Keratinocyte (primary cell): Measurements from ENCODE around the gene DELE1. TPM values are rescaled to one million over a fixed set of nuclear protein-coding genes. Genes with fewer than 3 reads are reported as not detected.

Experiments used
- DNase-seq: peaks from one replicate; pipeline ENCODE4 v3.0.0-alpha.2; 2011; ENCODE audit warnings: low read depth, missing footprints, low spot score
- FAIRE-seq: peaks from 2 replicates; lab custom pipeline; 2011; peaks lifted over from hg19 to GRCh38; lab: Jason Lieb, UNC
- H2AFZ ChIP-seq: 2 replicates; pipeline ENCODE4 v1.6.0; 2012; ENCODE audit warnings: low read length, control low read depth, inconsistent platforms; ENCODE audit not compliant: control insufficient read depth
- H3K27ac ChIP-seq: 2 replicates; pipeline ENCODE4 v1.5.1; 2011; ENCODE audit warnings: low read length; ENCODE audit not compliant: control insufficient read depth, insufficient read depth
- H3K27me3 ChIP-seq: 3 replicates; pipeline ENCODE4 v1.6.0; 2011; ENCODE audit warnings: low read length; ENCODE audit not compliant: control insufficient read depth, insufficient read depth; ENCODE audit errors: extremely low read depth
- H3K36me3 ChIP-seq, 2 experiments: 2 replicates in 1 of 2; 3 replicates in 1 of 2; pipeline ENCODE4 v1.5.1; 2011; ENCODE audit warnings: low read length in 2 of 2, mild to moderate bottlenecking in 1 of 2; ENCODE audit not compliant: control insufficient read depth in 2 of 2, insufficient read depth in 2 of 2; ENCODE audit errors: extremely low read depth in 1 of 2
- H3K4me1 ChIP-seq: 3 replicates; pipeline ENCODE4 v1.5.1; 2011; ENCODE audit warnings: low read length; ENCODE audit not compliant: control insufficient read depth, insufficient read depth; ENCODE audit errors: extremely low read depth
- H3K4me2 ChIP-seq: 3 replicates; pipeline ENCODE4 v1.6.0; 2011; ENCODE audit warnings: low read depth, low read length; ENCODE audit not compliant: control insufficient read depth, insufficient read depth; ENCODE audit errors: extremely low read depth
- H3K4me3 ChIP-seq, 3 experiments: fragments of 200-600 bp in 1 of 3; sonication (generic) in 1 of 3; 2 replicates in 2 of 3; 3 replicates in 1 of 3; pipeline ENCODE4 v1.5.1; 2011 to 2016; ENCODE audit warnings: low read length in 3 of 3, mild to moderate bottlenecking in 3 of 3, control low read depth in 2 of 3, inconsistent platforms in 1 of 3, low read depth in 1 of 3, mixed read lengths in 1 of 3, mixed run types in 1 of 3, moderate library complexity in 1 of 3; ENCODE audit not compliant: control insufficient read depth in 2 of 3, insufficient read depth in 2 of 3; ENCODE audit errors: extremely low read depth in 1 of 3
- H3K79me2 ChIP-seq: 2 replicates; pipeline ENCODE4 v1.6.0; 2012; ENCODE audit warnings: low read length; ENCODE audit not compliant: control insufficient read depth, insufficient read depth
- H3K9ac ChIP-seq: 3 replicates; pipeline ENCODE4 v1.6.0; 2011; ENCODE audit warnings: low read length; ENCODE audit not compliant: control insufficient read depth, insufficient read depth; ENCODE audit errors: extremely low read depth
- H3K9me1 ChIP-seq: 3 replicates; pipeline ENCODE4 v1.6.0; 2011; ENCODE audit warnings: low read length; ENCODE audit not compliant: control insufficient read depth, insufficient read depth; ENCODE audit errors: extremely low read depth
- H3K9me3 ChIP-seq: 2 replicates; pipeline ENCODE4 v1.5.1; 2012; ENCODE audit warnings: low read depth, low read length; ENCODE audit not compliant: control insufficient read depth
- H4K20me1 ChIP-seq: 3 replicates; pipeline ENCODE4 v1.6.0; 2011; ENCODE audit warnings: low read length; ENCODE audit not compliant: control insufficient read depth, insufficient read depth; ENCODE audit errors: extremely low read depth
- EZH2 ChIP-seq: IDR thresholded peaks from one replicate; pipeline ENCODE4 v1.6.1; 2012; ENCODE audit warnings: inconsistent platforms, mild to moderate bottlenecking, low read length, moderate library complexity
- dilution Hi-C: fragments of 300-500 bp; cut with MboI; formaldehyde crosslinking; loops from one replicate; pipeline ENCODE4 v1.7.0; 2020; ENCODE audit warnings: low sequenced_read_pairs; ENCODE audit not compliant: extremely low pct_ligation_motif_present
- polyA plus RNA-seq, 5 experiments: library from polyadenylated mRNA; depleted of rRNA in 3 of 5; stranded (reverse) in 3 of 5; stranded (forward) in 1 of 5; unstranded in 1 of 5; fragments of >200 nt; gene quantifications; 1 replicate in 1 of 5; 2 replicates in 3 of 5; 3 replicates in 1 of 5; pipeline versions ENCODE4 v1.2.1 to v1.2.3, GENCODE V29; 2011 to 2012; ENCODE audit warnings: missing spikeins in 2 of 5, low read depth in 1 of 5, low replicate concordance in 1 of 5
- TF ChIP-seq, protein P1 (sequence below), 3 experiments: IDR thresholded peaks in 1 of 3; conservative IDR thresholded peaks in 1 of 3; optimal IDR thresholded peaks in 1 of 3; 2 replicates in 2 of 3; 3 replicates in 1 of 3; pipeline versions ENCODE3 to v1.5.1; 2011; ENCODE audit warnings: low read length in 3 of 3, mild to moderate bottlenecking in 3 of 3, moderate library complexity in 2 of 3, control low read depth in 1 of 3, inconsistent platforms in 1 of 3; ENCODE audit not compliant: insufficient read depth in 2 of 3; ENCODE audit errors: extremely low read depth in 1 of 3

The DELE1 gene
- polyA plus RNA-seq, 1 donor (not counting 4 experiments of a cell fraction or from before 2014, with no cell fraction given), result 37.5 TPM

DNA sequence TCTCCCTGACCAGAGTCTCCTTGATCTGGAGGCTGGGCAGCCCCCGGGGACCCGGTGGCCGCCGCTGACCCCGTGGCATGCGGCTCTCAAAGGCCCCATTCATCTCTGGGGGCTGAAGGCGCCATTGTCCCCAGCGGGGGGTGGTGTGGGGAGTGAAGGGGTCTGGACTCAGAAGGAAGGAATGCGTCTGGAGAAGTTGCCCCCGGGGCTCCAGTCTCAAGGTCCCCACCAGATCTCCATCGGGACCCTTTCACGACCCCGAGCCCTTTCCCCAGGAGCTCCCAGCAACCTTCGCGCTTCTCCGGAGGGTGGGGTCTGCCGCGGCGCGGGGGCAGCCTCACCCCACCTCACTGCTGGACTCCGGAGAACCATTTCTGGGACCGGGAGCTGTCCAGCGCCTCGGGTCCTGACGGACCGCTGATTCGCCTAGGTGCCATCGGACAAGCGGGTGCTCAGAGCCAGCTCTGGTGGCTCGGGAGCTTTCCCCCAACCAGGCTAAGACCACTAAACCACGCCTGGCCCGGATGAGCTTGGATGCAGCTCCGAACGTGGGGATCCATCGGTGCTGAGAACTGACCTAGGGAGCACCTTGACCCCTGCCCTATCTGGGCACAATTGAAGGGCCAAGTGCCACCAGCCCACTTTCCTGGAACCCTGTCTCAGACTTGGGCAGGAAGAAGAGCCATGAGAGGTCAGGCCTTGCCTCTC lies 40.3 kb upstream of the DELE1 start:
- H2AFZ ChIP-seq, result no peak overlapping the region
- no peaks in the 10 kb centered on the region for H3K9me1 ChIP-seq
- H3K4me3 ChIP-seq, result no peak overlapping the region
- peaks cover 44% of the 10 kb centered on the region for H3K27me3 ChIP-seq
- no peak for TF ChIP-seq EZH2
- TF ChIP-seq, protein P1, sequence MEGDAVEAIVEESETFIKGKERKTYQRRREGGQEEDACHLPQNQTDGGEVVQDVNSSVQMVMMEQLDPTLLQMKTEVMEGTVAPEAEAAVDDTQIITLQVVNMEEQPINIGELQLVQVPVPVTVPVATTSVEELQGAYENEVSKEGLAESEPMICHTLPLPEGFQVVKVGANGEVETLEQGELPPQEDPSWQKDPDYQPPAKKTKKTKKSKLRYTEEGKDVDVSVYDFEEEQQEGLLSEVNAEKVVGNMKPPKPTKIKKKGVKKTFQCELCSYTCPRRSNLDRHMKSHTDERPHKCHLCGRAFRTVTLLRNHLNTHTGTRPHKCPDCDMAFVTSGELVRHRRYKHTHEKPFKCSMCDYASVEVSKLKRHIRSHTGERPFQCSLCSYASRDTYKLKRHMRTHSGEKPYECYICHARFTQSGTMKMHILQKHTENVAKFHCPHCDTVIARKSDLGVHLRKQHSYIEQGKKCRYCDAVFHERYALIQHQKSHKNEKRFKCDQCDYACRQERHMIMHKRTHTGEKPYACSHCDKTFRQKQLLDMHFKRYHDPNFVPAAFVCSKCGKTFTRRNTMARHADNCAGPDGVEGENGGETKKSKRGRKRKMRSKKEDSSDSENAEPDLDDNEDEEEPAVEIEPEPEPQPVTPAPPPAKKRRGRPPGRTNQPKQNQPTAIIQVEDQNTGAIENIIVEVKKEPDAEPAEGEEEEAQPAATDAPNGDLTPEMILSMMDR (optimal IDR thresholded peaks at IDR 0.05 in 1 of 3, IDR thresholded peaks at IDR 0.05 in 1 of 3, conservative IDR thresholded peaks at IDR 0.05 in 1 of 3; ENCODE audit: extremely low read depth in 1 of 3, insufficient read depth in 2 of 3, low read length in 3 of 3), result no peak
- no peaks in the 10 kb centered on the region for H3K9me3 ChIP-seq
- no peaks in the 10 kb centered on the region for H3K79me2 ChIP-seq
- no peaks in the 10 kb centered on the region for H3K36me3 ChIP-seq
- no peak overlapping the region for H3K4me2 ChIP-seq
- H3K9ac ChIP-seq, result no peak overlapping the region
- no peaks in the 10 kb centered on the region for H4K20me1 ChIP-seq
- no peak for DNase-seq
- no peak overlapping the region for H3K27ac ChIP-seq
- peaks cover 12% of the 10 kb centered on the region for H3K4me1 ChIP-seq
- dilution Hi-C loops, result no loop called here
- no peak for FAIRE-seq

DNA sequence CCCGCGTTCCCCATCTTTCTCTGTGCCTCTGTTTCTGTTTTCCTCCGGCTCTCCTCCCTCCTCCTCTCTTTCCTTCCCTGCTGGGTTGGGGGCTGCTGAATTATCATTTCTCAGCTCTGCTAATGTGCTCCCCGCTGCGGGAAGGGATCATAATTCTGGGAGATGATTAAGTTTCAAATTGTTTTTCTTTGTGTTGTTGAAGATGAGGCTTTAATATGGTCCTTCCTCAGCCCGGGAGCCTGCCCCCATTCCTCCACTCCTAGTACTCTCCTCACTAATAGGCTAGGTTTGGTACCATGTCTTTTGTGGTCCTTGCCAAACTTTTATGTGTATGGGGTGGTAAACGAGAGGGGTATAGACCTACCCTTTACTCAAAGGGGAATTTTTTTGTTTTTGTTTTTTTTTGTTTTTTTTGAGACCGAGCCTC lies 39.8 kb upstream of the DELE1 start:
- Histone ChIP-seq H2AFZ (no peak overlapping the region), H3K9me1 (no peaks in the 10 kb centered on the region), H3K4me2 (no peak overlapping the region), H3K27ac (no peak overlapping the region), H3K79me2 (no peaks in the 10 kb centered on the region), H3K9me3 (no peaks in the 10 kb centered on the region), H3K4me1 (peaks cover 8% of the 10 kb centered on the region), H3K36me3 (no peaks in the 10 kb centered on the region), H4K20me1 (no peaks in the 10 kb centered on the region), H3K4me3 (no peak overlapping the region), H3K27me3 (peaks cover 44% of the 10 kb centered on the region), H3K9ac (no peak overlapping the region)
- FAIRE-seq (no peak), DNase-seq (no peak)
- dilution Hi-C loops, result no loop called here
- TF ChIP-seq EZH2, result no peak
- TF ChIP-seq, protein P1 (optimal IDR thresholded peaks at IDR 0.05 in 1 of 3, IDR thresholded peaks at IDR 0.05 in 1 of 3, conservative IDR thresholded peaks at IDR 0.05 in 1 of 3; ENCODE audit: extremely low read depth in 1 of 3, insufficient read depth in 2 of 3, low read length in 3 of 3), result no peak
